ENCODE results near the gene ASXL2. TPM values are rescaled to one million over a fixed set of nuclear protein-coding genes. Genes with fewer than 3 reads are reported as not detected.

Gene ASXL2
- polyA plus RNA-seq, 2 donors = 1.9 to 2.7 TPM

Other genes starting within 250 kb of the ASXL2 start
- gene DTNB, start 204.9 kb downstream of the ASXL2 start, polyA plus RNA-seq = 10 to 100 TPM in 1 of 2 donors, 1 to 10 TPM in 1; 7.9 to 13.9 TPM
- 1 to 10 TPM in 1 of 2 donors, under 1 TPM in 1; 0.98 to 1.0 TPM for gene KIF3C, start 104.0 kb upstream of the ASXL2 start, polyA plus RNA-seq
- gene RAB10, start 155.6 kb upstream of the ASXL2 start, polyA plus RNA-seq = 100 to 1,000 TPM; 190 to 320 TPM

Data from esophagus (tissue), 2 donors.